ENCODE data around the gene JAGN1. TPM values are rescaled to one million over a fixed set of nuclear protein-coding genes. Genes with fewer than 3 reads are reported as not detected.

The JAGN1 gene
- total RNA-seq, 2 experiments from 2014 or later, result 21.0 to 29.5 TPM

DNA sequence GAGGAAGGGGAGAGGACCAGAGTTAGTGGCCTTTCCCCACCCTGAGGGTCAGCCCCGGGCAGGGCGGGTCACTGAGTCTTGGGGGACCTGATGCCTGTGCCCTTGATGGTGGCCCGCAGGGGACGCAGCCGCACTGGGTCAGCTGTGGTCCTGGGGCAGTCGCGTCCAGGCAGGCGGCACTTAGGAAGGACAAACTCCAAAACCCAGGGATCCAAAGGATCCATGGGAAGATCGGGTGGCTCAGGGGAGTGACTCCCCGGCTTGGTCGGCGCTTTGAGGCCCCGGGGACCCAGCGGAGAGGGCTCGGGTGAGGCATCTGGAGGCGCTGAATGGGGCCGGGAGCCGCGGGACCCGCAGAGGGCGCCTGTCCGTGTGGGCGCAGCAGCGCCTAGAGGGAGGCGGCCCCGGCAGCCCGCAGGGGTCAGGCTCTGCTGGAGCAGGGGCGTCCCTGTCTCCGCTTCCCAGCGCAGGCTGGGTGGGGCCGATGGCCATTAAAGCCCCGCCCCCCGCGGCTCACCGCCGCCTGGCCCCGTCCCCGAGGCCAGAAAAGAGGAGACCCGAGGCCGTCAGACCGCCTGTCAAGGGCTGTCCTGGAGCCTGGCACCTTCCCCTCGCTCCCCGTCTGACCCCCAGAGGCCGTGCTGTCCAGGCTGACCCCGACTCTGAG, 27.9 kb upstream of the JAGN1 start:
- intact Hi-C loops (cut with micrococcal nuclease; ENCODE audit: unreplicated experiment), result no loop called here
- no peaks in the 10 kb centered on the region for H3K4me1 ChIP-seq (ENCODE audit: insufficient read depth, low read length, poor library complexity, severe bottlenecking)
- TF ChIP-seq, protein P1, sequence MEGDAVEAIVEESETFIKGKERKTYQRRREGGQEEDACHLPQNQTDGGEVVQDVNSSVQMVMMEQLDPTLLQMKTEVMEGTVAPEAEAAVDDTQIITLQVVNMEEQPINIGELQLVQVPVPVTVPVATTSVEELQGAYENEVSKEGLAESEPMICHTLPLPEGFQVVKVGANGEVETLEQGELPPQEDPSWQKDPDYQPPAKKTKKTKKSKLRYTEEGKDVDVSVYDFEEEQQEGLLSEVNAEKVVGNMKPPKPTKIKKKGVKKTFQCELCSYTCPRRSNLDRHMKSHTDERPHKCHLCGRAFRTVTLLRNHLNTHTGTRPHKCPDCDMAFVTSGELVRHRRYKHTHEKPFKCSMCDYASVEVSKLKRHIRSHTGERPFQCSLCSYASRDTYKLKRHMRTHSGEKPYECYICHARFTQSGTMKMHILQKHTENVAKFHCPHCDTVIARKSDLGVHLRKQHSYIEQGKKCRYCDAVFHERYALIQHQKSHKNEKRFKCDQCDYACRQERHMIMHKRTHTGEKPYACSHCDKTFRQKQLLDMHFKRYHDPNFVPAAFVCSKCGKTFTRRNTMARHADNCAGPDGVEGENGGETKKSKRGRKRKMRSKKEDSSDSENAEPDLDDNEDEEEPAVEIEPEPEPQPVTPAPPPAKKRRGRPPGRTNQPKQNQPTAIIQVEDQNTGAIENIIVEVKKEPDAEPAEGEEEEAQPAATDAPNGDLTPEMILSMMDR (conservative IDR thresholded peaks at IDR 0.05; ENCODE audit: low read length), result no peak
- TF ChIP-seq EZH2phosphoT487 (IDR thresholded peaks at IDR 0.05; ENCODE audit: borderline replicate concordance, low read depth, low read length), result no peak
- H3K9me3 ChIP-seq (ENCODE audit: low read length), result no peaks in the 10 kb centered on the region
- DNase-seq (ENCODE audit: low spot score), result no peak
- H4K20me1 ChIP-seq (ENCODE audit: insufficient read depth, low read length), result no peaks in the 10 kb centered on the region
- no peak overlapping the region for H3K4me3 ChIP-seq (ENCODE audit: low read depth, low read length, poor library complexity, severe bottlenecking)
- H3K27ac ChIP-seq (ENCODE audit: low read depth, low read length, poor library complexity, severe bottlenecking), result no peak overlapping the region
- no peaks in the 10 kb centered on the region for H3K9me2 ChIP-seq (ENCODE audit: insufficient read depth, low read length)
- no peaks in the 10 kb centered on the region for H3K79me2 ChIP-seq (ENCODE audit: insufficient read depth, low read depth, low read length)
- CTCF ChIA-PET (ENCODE audit: unreplicated experiment), result no interaction called here
- no peaks in the 10 kb centered on the region for H3K36me3 ChIP-seq (ENCODE audit: insufficient read depth, low read length)
- BruUV-seq (replicated peaks), result no TSS peak
- POLR2A ChIA-PET, result no interaction called here
- H3K4me2 ChIP-seq (ENCODE audit: low read length), result no peak overlapping the region
- no peak overlapping the region for H2AFZ ChIP-seq (ENCODE audit: low read length)

DNA sequence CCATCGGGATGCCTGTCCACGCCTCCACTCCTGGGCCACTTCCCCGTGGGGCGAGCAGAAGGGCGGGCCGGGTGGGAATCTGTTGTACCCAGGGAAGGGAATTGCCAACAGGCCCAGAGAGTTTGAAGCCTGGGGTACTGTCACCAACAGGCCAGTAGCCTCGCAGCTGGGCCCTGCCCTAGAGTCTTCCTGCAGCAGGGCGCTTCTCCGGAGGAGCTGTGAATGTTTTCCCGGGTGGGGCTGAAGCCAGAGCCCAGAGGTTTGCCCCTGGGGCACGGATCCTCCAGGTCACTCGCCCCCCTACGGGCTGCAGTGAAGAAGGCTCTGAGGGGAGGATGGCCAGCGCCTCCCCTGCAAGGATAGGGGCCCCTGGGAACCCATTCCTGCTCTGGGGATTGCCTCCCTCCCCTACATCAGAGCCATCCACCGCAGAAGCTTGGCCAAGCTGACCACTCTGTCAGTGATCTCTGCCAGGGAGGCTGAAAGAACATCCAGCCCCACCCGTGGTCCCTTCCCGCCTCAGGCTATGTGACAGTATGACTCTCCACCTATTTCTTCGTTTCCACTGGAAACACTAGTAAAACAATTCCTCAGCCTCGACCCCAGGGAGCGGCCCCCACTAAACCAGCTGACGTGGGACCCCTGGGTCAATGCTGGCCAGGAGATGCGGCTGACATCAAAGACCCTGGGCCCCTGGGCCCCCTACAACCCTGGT, 27.2 kb upstream of the JAGN1 start:
- Histone ChIP-seq H3K9me2 (ENCODE audit: insufficient read depth, low read length) (no peaks in the 10 kb centered on the region), H3K4me2 (ENCODE audit: low read length) (no peak overlapping the region), H3K4me3 (ENCODE audit: low read depth, low read length, poor library complexity, severe bottlenecking) (no peak overlapping the region), H3K9me3 (ENCODE audit: low read length) (no peaks in the 10 kb centered on the region), H3K4me1 (ENCODE audit: insufficient read depth, low read length, poor library complexity, severe bottlenecking) (no peaks in the 10 kb centered on the region), H3K79me2 (ENCODE audit: insufficient read depth, low read depth, low read length) (no peaks in the 10 kb centered on the region), H3K36me3 (ENCODE audit: insufficient read depth, low read length) (no peaks in the 10 kb centered on the region), H2AFZ (ENCODE audit: low read length) (no peak overlapping the region), H3K27ac (ENCODE audit: low read depth, low read length, poor library complexity, severe bottlenecking) (no peak overlapping the region), H4K20me1 (ENCODE audit: insufficient read depth, low read length) (no peaks in the 10 kb centered on the region)
- POLR2A ChIA-PET, result no interaction called here
- DNase-seq (ENCODE audit: low spot score), result no peak
- BruUV-seq (replicated peaks), result no TSS peak
- intact Hi-C loops (cut with micrococcal nuclease; ENCODE audit: unreplicated experiment), result no loop called here
- TF ChIP-seq EZH2phosphoT487 (IDR thresholded peaks at IDR 0.05; ENCODE audit: borderline replicate concordance, low read depth, low read length), result no peak
- TF ChIP-seq, protein P1 (conservative IDR thresholded peaks at IDR 0.05; ENCODE audit: low read length), result no peak
- CTCF ChIA-PET (ENCODE audit: unreplicated experiment), result no interaction called here

Data from OCI-LY7 (cell line).